DOHH2 (cell line): ENCODE results near the gene GOLPH3L.

Experiments
- H3F3A ChIP-seq: fragments of 200-600 bp; sonication (generic), shearing (Covaris generic); 2 replicates; pipeline ENCODE4 v1.6.0; 2016; ENCODE audit warnings: antibody characterized with exemption, mild to moderate bottlenecking; ENCODE audit not compliant: control insufficient read depth, insufficient read depth
- H3K27ac ChIP-seq: fragments of 200-600 bp; sonication (generic); 2 replicates; pipeline ENCODE4 v1.5.1; 2014; ENCODE audit warnings: low read depth, mild to moderate bottlenecking, low read length, moderate library complexity
- H3K27me3 ChIP-seq: fragments of 200-600 bp; sonication (generic); 2 replicates; pipeline ENCODE4 v1.6.1; 2014; ENCODE audit warnings: mild to moderate bottlenecking, low read length, mixed read lengths; ENCODE audit not compliant: control insufficient read depth
- H3K36me3 ChIP-seq: fragments of 200-600 bp; sonication (generic); 2 replicates; pipeline ENCODE4 v1.6.1; 2014; ENCODE audit warnings: mild to moderate bottlenecking, low read length, moderate library complexity, mixed read lengths; ENCODE audit not compliant: control insufficient read depth
- H3K4me1 ChIP-seq: fragments of 200-600 bp; sonication (generic); 2 replicates; pipeline ENCODE4 v1.6.1; 2014; ENCODE audit warnings: mild to moderate bottlenecking, low read length, mixed read lengths; ENCODE audit not compliant: control insufficient read depth
- H3K4me2 ChIP-seq: fragments of 200-600 bp; sonication (generic); 2 replicates; pipeline ENCODE4 v1.6.0; 2014; ENCODE audit warnings: mild to moderate bottlenecking, low read length, moderate library complexity
- H3K4me3 ChIP-seq: fragments of 200-600 bp; sonication (generic); 2 replicates; pipeline ENCODE4 v1.5.1; 2014; ENCODE audit warnings: mild to moderate bottlenecking, low read length, mixed read lengths
- H3K79me2 ChIP-seq: fragments of 200-600 bp; sonication (generic); 2 replicates; pipeline ENCODE4 v1.6.1; 2014; ENCODE audit warnings: mild to moderate bottlenecking, low read length, mixed read lengths; ENCODE audit not compliant: control insufficient read depth
- H3K9me2 ChIP-seq: fragments of 200-600 bp; sonication (generic); replicated peaks from 2 replicates; pipeline ENCODE4 v1.6.1; 2014; ENCODE audit warnings: mild to moderate bottlenecking, low read length, mixed read lengths; ENCODE audit not compliant: control insufficient read depth
- H3K9me3 ChIP-seq: fragments of 200-600 bp; sonication (generic); 2 replicates; pipeline ENCODE4 v1.6.1; 2014; ENCODE audit warnings: antibody characterized with exemption, low read length, mixed read lengths; ENCODE audit not compliant: control insufficient read depth, insufficient read depth
- H4K20me1 ChIP-seq: fragments of 200-600 bp; sonication (generic); 2 replicates; pipeline ENCODE4 v1.6.0; 2014; ENCODE audit warnings: low read depth, mild to moderate bottlenecking, antibody characterized with exemption, low read length, moderate library complexity; ENCODE audit not compliant: control insufficient read depth, insufficient read depth
- CTCF ChIP-seq: fragments of 200-600 bp; sonication (generic); IDR thresholded peaks from one replicate; pipeline ENCODE4 v1.5.1; 2014; ENCODE audit warnings: antibody characterized with exemption, mild to moderate bottlenecking, low read depth, low read length; ENCODE audit not compliant: poor library complexity, severe bottlenecking
- EZH2phosphoT487 ChIP-seq: fragments of 200-600 bp; sonication (generic); IDR thresholded peaks from 2 replicates; pipeline ENCODE4 v1.6.1; 2017; ENCODE audit warnings: borderline replicate concordance, mild to moderate bottlenecking, antibody characterized with exemption, low read length, moderate library complexity, mixed read lengths

Gene GOLPH3L

GRCh38 chr1:150622303-150622975, 74.5 kb downstream of the GOLPH3L start:
- no peaks in the 10 kb centered on the region for H3K27me3 ChIP-seq
- peaks cover 92% of the 10 kb centered on the region for H3K36me3 ChIP-seq
- H3K27ac ChIP-seq = no peak overlapping the region
- no peak overlapping the region for H3K4me3 ChIP-seq
- H3K9me2 ChIP-seq = no peaks in the 10 kb centered on the region
- H3F3A ChIP-seq = peaks cover 10% of the 10 kb centered on the region
- peaks cover 22% of the 10 kb centered on the region for H3K79me2 ChIP-seq
- no peaks in the 10 kb centered on the region for H3K9me3 ChIP-seq
- TF ChIP-seq EZH2phosphoT487 = no peak
- TF ChIP-seq CTCF = no peak
- no peaks in the 10 kb centered on the region for H4K20me1 ChIP-seq
- no peak overlapping the region for H3K4me2 ChIP-seq
- H3K4me1 ChIP-seq = peaks cover 2% of the 10 kb centered on the region

GRCh38 chr1:150621497-150622302, 75.3 kb downstream of the GOLPH3L start:
- Histone ChIP-seq H3F3A (peaks cover 10% of the 10 kb centered on the region), H3K4me2 (no peak overlapping the region), H3K9me3 (no peaks in the 10 kb centered on the region), H3K4me1 (no peaks in the 10 kb centered on the region), H3K27me3 (no peaks in the 10 kb centered on the region), H3K4me3 (no peak overlapping the region), H3K27ac (no peak overlapping the region), H3K36me3 (peaks cover 92% of the 10 kb centered on the region), H3K79me2 (peaks cover 15% of the 10 kb centered on the region), H3K9me2 (no peaks in the 10 kb centered on the region), H4K20me1 (no peaks in the 10 kb centered on the region)
- peak; percentile 66 for TF ChIP-seq CTCF
- no peak for TF ChIP-seq EZH2phosphoT487

- no peaks in the 10 kb centered on the region for H3K27me3 ChIP-seq
- H3K36me3 ChIP-seq = peaks cover 92% of the 10 kb centered on the region
- no peak overlapping the region for H3K4me2 ChIP-seq
- no peak overlapping the region for H3K4me3 ChIP-seq
- no peaks in the 10 kb centered on the region for H3K4me1 ChIP-seq
- H4K20me1 ChIP-seq = no peaks in the 10 kb centered on the region
- peaks cover 7% of the 10 kb centered on the region for H3K79me2 ChIP-seq
- H3K9me3 ChIP-seq = no peaks in the 10 kb centered on the region
- H3K27ac ChIP-seq = no peak overlapping the region
- TF ChIP-seq CTCF (no peak), EZH2phosphoT487 (no peak)
- H3F3A ChIP-seq = peaks cover 12% of the 10 kb centered on the region
- H3K9me2 ChIP-seq = no peaks in the 10 kb centered on the region
Measured at GRCh38 chr1:150620919-150621318, 76.0 kb downstream of the GOLPH3L start.
